Activated T-helper 17 cell treated with anti-CD3 and anti-CD28 coated beads, Interleukin-2, amount 50 U/mL, for 72 hours (primary cell): ENCODE measurements around the gene PACRG. TPM values are rescaled to one million over a fixed set of nuclear protein-coding genes. Genes with fewer than 3 reads are reported as not detected.

ENCODE experiments used
- ATAC-seq: fragments of 150-1000 bp; cut with Tn5 transposase; replicated peaks from 2 replicates; pipeline ENCODE4 v1.10.0; 2021; ENCODE audit warnings: mild to moderate bottlenecking, moderate library complexity
- H3K27ac Mint-ChIP-seq: one replicate; pipeline ENCODE4 v1.8.0; 2022; ENCODE audit warnings: mixed read lengths
- H3K27me3 Mint-ChIP-seq: one replicate; pipeline ENCODE4 v1.8.0; 2022; ENCODE audit warnings: mixed read lengths
- H3K36me3 Mint-ChIP-seq: one replicate; pipeline ENCODE4 v1.8.0; 2022; ENCODE audit warnings: low read depth, mild to moderate bottlenecking, mixed read lengths
- H3K4me1 Mint-ChIP-seq: one replicate; pipeline ENCODE4 v1.8.0; 2022; ENCODE audit warnings: mixed read lengths
- H3K4me3 Mint-ChIP-seq: one replicate; pipeline ENCODE4 v1.8.0; 2022; ENCODE audit warnings: mild to moderate bottlenecking, mixed read lengths
- H3K9me3 Mint-ChIP-seq: one replicate; pipeline ENCODE4 v1.8.0; 2022; ENCODE audit warnings: mixed read lengths
- total RNA-seq, 2 donors: library from RNA; stranded (reverse); gene quantifications; one replicate each; pipeline ENCODE4 v1.2.3, GENCODE V29; 2022

Gene PACRG
- total RNA-seq, 2 donors from 2014 or later, result not detected

GRCh38 chr6:163340201-163340887 is 612.6 kb downstream of the PACRG start:
- no peak overlapping the region for H3K4me3 Mint-ChIP-seq
- H3K9me3 Mint-ChIP-seq, result no peaks in the 10 kb centered on the region

GRCh38 chr6:163341224-163342061 is 613.7 kb downstream of the PACRG start:
- H3K27ac Mint-ChIP-seq, result no peak overlapping the region
- H3K9me3 Mint-ChIP-seq, result no peaks in the 10 kb centered on the region
- no peak overlapping the region for H3K4me3 Mint-ChIP-seq
- ATAC-seq, result no peak
- peaks cover 10% of the 10 kb centered on the region for H3K27me3 Mint-ChIP-seq
- no peaks in the 10 kb centered on the region for H3K4me1 Mint-ChIP-seq
- H3K36me3 Mint-ChIP-seq, result no peaks in the 10 kb centered on the region

More at GRCh38 chr6:163340201-163340887, 612.6 kb downstream of the PACRG start:
- H3K27ac Mint-ChIP-seq, result no peak overlapping the region
- no peaks in the 10 kb centered on the region for H3K4me1 Mint-ChIP-seq
- peaks cover 12% of the 10 kb centered on the region for H3K27me3 Mint-ChIP-seq
- H3K36me3 Mint-ChIP-seq, result no peaks in the 10 kb centered on the region
- ATAC-seq, result no peak

GRCh38 chr6:163342571-163343539 is 615.1 kb downstream of the PACRG start:
- Mint-ChIP-seq H3K27me3 (peaks cover 4% of the 10 kb centered on the region), H3K4me1 (no peaks in the 10 kb centered on the region), H3K9me3 (no peaks in the 10 kb centered on the region), H3K27ac (no peak overlapping the region), H3K4me3 (no peak overlapping the region), H3K36me3 (no peaks in the 10 kb centered on the region)
- no peak for ATAC-seq

- Mint-ChIP-seq H3K9me3 (no peaks in the 10 kb centered on the region), H3K36me3 (no peaks in the 10 kb centered on the region), H3K27me3 (peaks cover 2% of the 10 kb centered on the region), H3K4me1 (no peaks in the 10 kb centered on the region), H3K4me3 (no peak overlapping the region), H3K27ac (no peak overlapping the region)
- no peak for ATAC-seq
Observed at GRCh38 chr6:163343609-163344008, 615.8 kb downstream of the PACRG start.

- Mint-ChIP-seq H3K27me3 (no peaks in the 10 kb centered on the region), H3K9me3 (no peaks in the 10 kb centered on the region), H3K36me3 (no peaks in the 10 kb centered on the region), H3K4me3 (no peak overlapping the region), H3K4me1 (no peaks in the 10 kb centered on the region), H3K27ac (no peak overlapping the region)
- no peak for ATAC-seq
Observed at GRCh38 chr6:163344411-163344810, 616.6 kb downstream of the PACRG start.

- no peak for ATAC-seq
- no peaks in the 10 kb centered on the region for H3K9me3 Mint-ChIP-seq
- H3K36me3 Mint-ChIP-seq, result no peaks in the 10 kb centered on the region
Observed at GRCh38 chr6:163345931-163346330, 618.2 kb downstream of the PACRG start.

GRCh38 chr6:163346497-163346961 is 618.8 kb downstream of the PACRG start:
- no peaks in the 10 kb centered on the region for H3K4me1 Mint-ChIP-seq
- ATAC-seq, result no peak
- no peak overlapping the region for H3K4me3 Mint-ChIP-seq
- no peaks in the 10 kb centered on the region for H3K27me3 Mint-ChIP-seq
- no peaks in the 10 kb centered on the region for H3K9me3 Mint-ChIP-seq
- no peak overlapping the region for H3K27ac Mint-ChIP-seq
- H3K36me3 Mint-ChIP-seq, result no peaks in the 10 kb centered on the region

More at GRCh38 chr6:163345931-163346330, 618.2 kb downstream of the PACRG start:
- Mint-ChIP-seq H3K27me3 (no peaks in the 10 kb centered on the region), H3K4me3 (no peak overlapping the region), H3K4me1 (no peaks in the 10 kb centered on the region), H3K27ac (no peak overlapping the region)

- no peak for ATAC-seq
- Mint-ChIP-seq H3K27ac (no peak overlapping the region), H3K9me3 (no peaks in the 10 kb centered on the region), H3K36me3 (no peaks in the 10 kb centered on the region), H3K27me3 (no peaks in the 10 kb centered on the region), H3K4me1 (no peaks in the 10 kb centered on the region), H3K4me3 (no peak overlapping the region)
Observed at GRCh38 chr6:163347021-163347446, 619.3 kb downstream of the PACRG start.

GRCh38 chr6:163348789-163349680 is 621.3 kb downstream of the PACRG start:
- H3K27ac Mint-ChIP-seq, result no peak overlapping the region
- H3K27me3 Mint-ChIP-seq, result no peaks in the 10 kb centered on the region
- H3K4me3 Mint-ChIP-seq, result no peak overlapping the region
- no peaks in the 10 kb centered on the region for H3K36me3 Mint-ChIP-seq
- no peaks in the 10 kb centered on the region for H3K9me3 Mint-ChIP-seq
- no peaks in the 10 kb centered on the region for H3K4me1 Mint-ChIP-seq
- no peak for ATAC-seq

- no peaks in the 10 kb centered on the region for H3K36me3 Mint-ChIP-seq
- no peak for ATAC-seq
Observed at GRCh38 chr6:163349696-163350095, 621.9 kb downstream of the PACRG start.

GRCh38 chr6:163351013-163351412 is 623.2 kb downstream of the PACRG start:
- Mint-ChIP-seq H3K4me1 (no peaks in the 10 kb centered on the region), H3K9me3 (no peaks in the 10 kb centered on the region), H3K4me3 (no peak overlapping the region), H3K36me3 (no peaks in the 10 kb centered on the region), H3K27me3 (peaks cover 5% of the 10 kb centered on the region), H3K27ac (no peak overlapping the region)
- no peak for ATAC-seq

More at GRCh38 chr6:163349696-163350095, 621.9 kb downstream of the PACRG start:
- Mint-ChIP-seq H3K4me3 (no peak overlapping the region), H3K9me3 (no peaks in the 10 kb centered on the region), H3K27ac (no peak overlapping the region), H3K27me3 (peaks cover 4% of the 10 kb centered on the region), H3K4me1 (no peaks in the 10 kb centered on the region)

GRCh38 chr6:163352011-163352685 is 624.4 kb downstream of the PACRG start:
- ATAC-seq, result no peak
- Mint-ChIP-seq H3K9me3 (no peaks in the 10 kb centered on the region), H3K4me1 (no peaks in the 10 kb centered on the region), H3K27me3 (peaks cover 5% of the 10 kb centered on the region), H3K27ac (no peak overlapping the region), H3K4me3 (no peak overlapping the region), H3K36me3 (no peaks in the 10 kb centered on the region)

GRCh38 chr6:163352966-163353365 is 625.2 kb downstream of the PACRG start:
- Mint-ChIP-seq H3K27me3 (peaks cover 5% of the 10 kb centered on the region), H3K27ac (no peak overlapping the region), H3K9me3 (no peaks in the 10 kb centered on the region), H3K4me3 (no peak overlapping the region), H3K4me1 (no peaks in the 10 kb centered on the region), H3K36me3 (no peaks in the 10 kb centered on the region)
- ATAC-seq, result no peak
